GM21786 (cell line): ENCODE results near the gene CUX1.

Experiments used
- ATAC-seq: cut with Tn5 transposase; IDR thresholded peaks from one replicate; pipeline ENCODE4 v1.9.1; 2021; ENCODE audit not compliant: unreplicated experiment

CUX1 gene

GRCh38 chr7:102279537-102280400 lies 462.3 kb downstream of the CUX1 start:
- peak; percentile 69 for ATAC-seq

- no peak for ATAC-seq
Observed at GRCh38 chr7:102280521-102280920, 463.1 kb downstream of the CUX1 start.

DNA sequence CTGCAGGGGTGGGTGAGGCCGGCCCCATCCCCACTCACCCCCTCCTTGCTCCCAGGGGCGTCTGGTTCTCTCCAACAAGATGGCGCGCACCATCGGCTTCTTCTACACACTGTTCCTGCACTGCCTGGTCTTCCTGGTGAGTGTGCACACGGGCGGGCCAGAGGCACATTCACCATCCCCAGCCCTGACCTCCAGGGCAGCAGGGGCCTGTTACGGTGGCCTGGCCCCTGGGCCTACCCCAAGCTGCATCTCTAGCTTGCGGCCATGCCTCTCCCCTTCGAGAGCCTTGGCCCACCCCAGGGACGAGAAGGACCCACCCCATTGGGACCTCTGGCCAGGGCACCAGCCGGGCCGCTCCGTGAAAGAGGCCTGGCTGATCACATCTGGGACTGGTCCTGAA lies 464.4 kb downstream of the CUX1 start:
- no peak for ATAC-seq

GRCh38 chr7:102282465-102283362 lies 465.3 kb downstream of the CUX1 start:
- no peak for ATAC-seq

DNA sequence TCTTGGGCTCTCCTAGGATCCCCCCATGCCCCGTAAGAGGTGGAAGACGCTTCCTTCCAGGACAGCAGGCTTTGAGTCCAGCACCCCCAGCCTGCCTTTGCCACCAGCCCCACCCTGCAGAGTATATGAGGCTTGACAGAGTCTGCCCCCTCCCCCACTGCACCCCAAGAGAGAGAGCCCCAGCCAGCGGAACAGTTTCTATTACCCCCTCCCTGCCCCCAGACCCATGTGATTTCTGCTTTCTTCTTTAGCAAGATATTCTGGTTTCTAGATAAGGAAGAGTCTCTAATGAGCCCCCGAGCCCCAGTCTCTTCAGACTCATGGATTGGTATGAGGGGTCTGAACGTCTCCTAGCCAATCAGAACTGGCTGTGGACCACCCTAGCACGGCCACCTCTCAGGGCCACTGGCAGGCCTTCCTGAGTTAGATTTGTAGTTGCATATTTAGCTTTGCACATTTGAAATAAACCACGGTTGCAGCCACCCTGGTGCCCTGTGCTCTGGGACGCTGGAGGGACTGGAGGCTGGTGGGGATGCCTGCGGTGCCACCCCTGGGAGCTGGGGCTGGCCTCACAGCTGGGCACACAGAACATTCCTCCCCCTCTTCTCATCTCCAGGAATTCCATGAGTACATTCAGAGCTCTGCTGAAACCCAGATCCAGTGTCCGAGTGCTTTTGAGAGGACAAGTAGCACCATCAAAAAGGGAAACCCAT lies 466.2 kb downstream of the CUX1 start:
- ATAC-seq = no peak

GRCh38 chr7:102284399-102284798 lies 467.0 kb downstream of the CUX1 start:
- no peak for ATAC-seq

DNA sequence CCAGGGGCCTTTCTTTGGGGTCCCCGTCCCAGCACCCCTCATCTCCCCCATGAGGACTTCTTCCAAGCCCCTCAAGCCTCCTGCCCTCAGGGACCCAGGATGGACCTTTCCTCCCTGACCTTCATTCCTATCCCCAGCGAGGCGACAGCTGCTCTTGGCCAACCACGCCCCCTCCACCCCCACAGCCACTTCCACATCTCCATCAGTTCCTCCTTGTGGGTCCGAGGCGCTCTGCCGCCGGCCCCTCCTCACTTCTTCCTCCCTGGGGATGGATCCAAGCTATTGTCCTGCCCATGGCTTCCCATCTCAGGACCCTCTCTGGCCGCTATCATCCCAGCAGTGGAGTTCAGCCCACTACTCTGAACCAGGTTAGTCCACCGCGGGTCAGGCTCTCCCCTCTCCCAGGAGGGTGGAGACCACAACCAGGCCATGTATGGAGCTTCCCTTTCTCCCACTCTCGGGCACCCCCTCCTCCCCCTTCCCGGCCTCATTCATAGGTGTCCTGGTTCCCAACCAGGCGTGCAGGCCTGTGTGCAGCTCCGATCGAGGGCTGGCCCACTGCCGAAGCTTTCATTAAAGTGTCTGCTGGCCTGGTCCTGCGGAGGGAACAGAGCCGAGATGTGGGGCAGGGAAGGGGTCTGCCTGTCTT lies 467.6 kb downstream of the CUX1 start:
- no peak for ATAC-seq

DNA sequence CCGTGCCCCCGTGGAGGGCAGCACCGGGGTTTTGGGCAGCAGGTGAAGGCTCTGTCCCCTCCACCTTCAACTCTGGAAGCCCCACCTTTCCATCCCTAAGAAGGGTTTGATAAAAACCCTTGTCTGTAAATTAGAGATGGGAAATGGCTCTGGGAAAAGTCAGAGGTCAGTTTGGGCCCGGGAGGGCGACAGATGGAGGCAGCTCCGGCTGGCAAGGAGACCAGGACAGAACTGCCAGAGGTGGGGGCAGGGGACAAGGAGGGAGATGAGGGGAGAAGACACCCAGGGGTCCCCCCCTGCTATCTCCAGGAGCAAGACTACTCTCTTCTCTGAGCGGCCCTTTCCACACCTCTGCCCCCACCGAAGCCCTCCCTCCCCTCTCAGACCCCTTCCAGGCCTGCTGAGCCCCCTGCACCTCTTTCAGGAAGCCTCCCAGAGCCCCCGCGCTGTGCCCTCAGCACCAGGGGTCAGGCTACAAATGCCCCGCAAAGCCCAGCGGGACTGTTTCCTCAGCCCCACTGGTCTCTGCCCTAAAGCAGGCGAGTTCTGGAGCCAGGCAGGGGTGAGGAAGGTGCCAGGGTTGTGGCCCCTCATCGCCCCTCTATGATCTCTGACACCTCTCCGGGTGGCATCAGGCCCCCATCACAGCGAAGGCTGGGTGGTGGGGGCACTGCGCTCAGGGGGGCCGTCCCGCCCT lies 468.3 kb downstream of the CUX1 start:
- no peak for ATAC-seq

DNA sequence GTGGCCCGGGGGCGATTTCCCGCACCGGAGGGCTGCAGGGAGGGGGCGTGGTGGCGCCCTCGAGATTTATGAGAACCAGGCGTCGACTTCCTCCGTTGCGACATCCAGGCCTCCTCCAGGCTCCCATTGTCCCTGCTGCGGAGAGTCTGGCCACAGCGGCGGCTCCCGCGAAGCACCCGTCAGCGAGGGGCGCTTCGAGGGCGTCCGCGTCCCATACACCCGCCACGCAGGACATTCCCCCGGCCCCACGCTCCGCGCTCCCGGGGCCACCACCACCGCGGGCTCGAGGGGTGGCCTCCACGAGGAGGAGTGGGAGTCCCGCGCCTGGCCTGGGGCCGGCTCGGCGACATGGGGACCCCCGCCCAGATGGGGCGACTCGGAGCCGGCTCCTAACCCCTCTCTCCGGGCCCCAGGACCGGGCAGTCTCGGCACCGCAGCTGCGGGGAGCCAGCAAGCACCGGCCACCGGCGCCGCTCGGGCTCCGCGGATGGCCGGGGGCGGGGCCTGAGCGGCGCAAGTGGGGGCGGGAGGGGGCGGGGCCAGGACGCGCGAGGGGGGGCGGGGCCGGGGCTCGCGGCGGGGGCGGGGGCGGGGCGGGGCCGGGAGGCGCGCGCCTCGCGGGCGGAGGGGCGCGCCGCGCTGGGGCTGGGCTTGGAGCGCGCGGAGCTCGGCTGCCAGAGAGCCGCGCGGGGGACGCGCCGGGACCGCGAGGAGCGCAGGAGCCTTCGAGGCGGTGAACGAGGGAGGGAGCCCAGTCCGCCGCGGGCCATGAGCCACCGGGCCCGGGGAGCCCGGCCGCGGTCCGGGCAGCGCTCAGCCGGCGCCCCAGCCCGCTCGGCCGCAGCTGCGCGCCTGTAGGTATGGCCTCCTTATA lies 469.0 kb downstream of the CUX1 start, which contains the start of gene SH2B2:
TSS of gene SH2B2 (plus strand) at position 632 of the 874 bp plus-strand sequence. CDS start 13,683 bp downstream, outside the sequence.
- no peak for ATAC-seq

GRCh38 chr7:102287111-102287980 lies 469.9 kb downstream of the CUX1 start:
- ATAC-seq = no peak

GRCh38 chr7:102287981-102288278 lies 470.5 kb downstream of the CUX1 start:
- ATAC-seq = no peak

DNA sequence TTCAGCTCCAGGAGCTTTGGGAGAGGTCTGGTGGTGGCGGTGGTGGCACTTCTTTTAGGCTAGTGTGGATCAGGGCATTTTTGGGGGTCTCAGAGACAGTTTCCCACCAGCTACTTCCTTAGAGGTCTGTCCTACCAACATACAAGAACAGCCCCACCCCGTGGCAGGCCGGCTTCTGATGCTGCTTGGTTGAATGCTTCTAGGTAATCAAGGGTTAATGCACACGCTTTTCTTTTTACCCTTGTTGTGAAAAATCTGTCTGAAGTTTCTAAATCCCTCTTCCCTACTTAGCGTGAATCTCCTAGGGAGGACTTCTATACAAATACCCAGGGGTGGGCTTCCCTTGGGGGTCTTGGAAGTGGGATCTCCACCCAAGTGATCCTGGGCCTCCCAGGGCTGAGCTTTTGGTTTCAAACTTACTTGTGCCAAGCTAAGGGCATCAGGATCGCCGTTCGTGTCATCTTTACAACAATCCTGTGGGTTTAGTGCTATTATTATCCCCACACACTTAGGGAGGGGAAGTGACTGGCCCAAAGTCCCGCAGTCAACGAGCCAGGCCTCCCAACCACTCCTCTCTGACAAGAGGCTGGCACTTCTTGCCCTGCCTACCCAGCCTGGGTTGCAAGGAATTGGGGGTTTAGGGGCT lies 471.0 kb downstream of the CUX1 start:
- ATAC-seq = no peak

DNA sequence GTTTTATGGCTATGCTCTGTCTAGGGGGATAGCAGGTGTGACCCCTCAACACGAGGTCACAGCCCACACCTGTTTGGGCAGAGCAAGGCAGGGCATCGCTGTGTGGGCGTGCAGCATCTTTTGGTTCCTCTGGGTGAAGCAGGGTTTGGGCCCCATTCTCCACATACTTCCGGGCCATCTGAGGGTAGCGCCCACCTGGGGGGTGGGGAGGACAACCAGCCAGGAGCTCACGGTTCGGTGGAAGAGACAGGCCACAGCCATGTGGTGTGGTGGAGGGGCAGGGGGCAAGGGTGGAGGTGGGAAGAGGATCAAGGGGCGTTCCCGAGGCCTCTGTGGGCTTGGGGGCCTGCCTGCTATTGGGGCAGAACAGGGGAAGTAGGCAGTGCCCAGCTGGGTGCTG lies 471.6 kb downstream of the CUX1 start:
- ATAC-seq = no peak

DNA sequence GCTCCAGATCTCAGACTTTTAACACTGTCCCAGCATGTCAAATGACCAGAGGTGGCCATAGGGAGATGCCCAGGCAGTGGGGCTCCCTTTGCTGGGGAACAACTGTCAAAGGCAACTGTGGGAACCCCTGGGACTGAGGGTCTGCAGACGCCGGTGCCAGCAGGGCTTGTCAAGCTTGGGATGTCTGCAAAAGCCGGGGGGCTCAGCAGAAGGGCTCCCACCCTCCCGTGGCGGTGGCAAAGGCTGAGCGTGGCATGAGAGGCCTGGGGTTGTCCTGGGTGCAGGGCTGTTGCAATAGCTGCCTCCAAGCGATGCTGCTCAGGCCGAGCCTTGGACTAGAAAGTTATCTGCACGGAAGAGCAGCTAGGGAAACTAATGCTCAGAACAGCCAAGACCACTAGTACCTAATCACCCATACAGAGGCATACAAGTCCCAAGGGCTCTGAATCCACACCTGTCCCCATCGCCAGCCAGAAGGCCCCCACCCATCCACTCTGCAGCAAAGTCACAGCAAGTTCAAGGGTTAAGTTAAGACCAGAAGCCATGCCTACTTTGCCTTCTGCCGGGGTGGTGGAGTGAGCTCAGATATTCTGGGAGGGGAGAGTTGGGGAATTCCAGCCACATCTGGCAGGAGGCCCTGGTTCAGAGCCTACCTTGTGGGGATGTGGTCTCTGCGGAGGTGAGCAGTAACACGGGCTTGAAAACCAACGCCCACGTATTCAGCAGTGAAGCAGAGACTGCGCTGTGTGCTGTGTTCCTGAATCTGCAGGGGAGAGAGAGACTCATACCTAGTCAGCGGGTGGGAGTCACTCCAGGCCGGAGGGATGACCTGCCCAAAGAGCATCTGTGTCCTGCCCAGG lies 473.9 kb downstream of the CUX1 start:
- ATAC-seq = peak; percentile 36

DNA sequence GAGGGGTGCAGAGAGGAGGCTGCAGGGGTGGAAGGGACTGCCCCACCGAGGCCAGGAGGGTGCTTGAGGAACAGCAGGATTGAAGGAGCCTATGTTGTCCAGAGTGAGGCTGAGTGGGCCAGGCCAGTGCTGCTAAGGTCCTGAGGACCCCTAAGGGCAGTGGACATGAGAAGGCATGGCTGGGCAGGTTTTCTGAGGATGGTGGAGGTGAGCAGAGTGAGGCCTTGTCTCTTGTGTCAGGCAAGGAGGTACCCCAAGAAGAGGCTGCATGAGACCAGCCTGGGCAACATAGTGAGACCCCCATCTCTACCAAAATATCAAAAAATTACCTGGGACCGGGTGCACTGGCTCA lies 474.5 kb downstream of the CUX1 start:
- ATAC-seq = no peak

DNA sequence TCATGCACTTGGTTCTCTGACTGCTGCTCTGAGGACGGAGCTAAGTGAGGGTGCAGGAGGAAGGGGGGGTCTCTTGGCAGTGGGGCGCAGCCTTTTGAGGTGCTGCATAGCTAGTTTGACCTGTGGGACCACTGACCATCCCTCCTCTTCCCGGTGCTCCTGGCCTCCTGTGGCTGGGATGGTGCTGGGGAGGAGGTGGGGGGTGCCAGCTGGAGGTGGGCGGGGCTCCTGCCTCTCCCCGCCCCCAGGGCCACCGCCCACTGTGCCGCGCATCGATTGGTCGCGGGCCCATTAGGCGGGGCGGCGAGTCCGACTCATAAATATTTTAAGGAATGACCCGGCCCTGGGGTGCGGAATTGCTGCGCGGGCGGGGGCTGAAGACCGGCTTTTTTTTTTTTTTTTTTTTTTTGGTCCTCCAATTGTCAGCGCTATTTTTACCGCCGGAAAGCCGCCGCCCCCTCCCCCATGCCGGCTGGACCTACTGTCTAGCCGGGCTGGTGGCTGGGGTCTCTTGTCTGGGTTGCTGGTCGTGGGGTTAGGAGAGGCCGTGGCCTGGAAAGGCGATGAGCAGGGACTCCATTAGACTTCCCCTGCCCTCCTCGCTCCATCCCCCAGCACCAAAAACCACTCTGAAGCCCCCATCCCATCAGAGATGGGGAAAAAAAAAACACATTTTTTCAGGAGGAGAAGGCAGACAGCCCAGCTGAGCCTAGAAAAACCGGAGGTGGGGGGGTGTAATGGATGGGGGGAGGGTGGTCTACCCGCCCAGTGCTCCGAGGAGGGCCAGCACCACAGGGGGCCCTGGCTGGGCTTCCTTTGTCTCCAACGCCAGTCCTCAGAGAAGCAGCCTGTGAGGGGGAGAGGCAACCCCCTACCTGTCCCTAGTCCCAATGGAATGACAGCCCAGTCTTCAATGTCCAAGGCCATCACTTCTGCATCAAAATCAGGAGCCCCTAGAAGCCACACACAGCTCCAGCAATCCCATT lies 475.7 kb downstream of the CUX1 start:
- no peak for ATAC-seq
